VCaP (cell line): ENCODE data around the gene ZNF334.

Experiments used
- H3K27ac ChIP-seq: fragments of 450-650 bp; 2 replicates; pipeline ENCODE4 v1.5.1; 2017
- CTCF ChIP-seq: fragments of 450-650 bp; conservative IDR thresholded peaks from 2 replicates; pipeline ENCODE4 v1.5.1; 2017; ENCODE audit warnings: mild to moderate bottlenecking, moderate library complexity

The ZNF334 gene

GRCh38 chr20:46505506-46505905, 7.9 kb downstream of the ZNF334 start:
- TF ChIP-seq CTCF: no peak
- H3K27ac ChIP-seq: no peak overlapping the region

- TF ChIP-seq CTCF: no peak
- H3K27ac ChIP-seq: no peak overlapping the region
These were observed 11.4 kb downstream of the ZNF334 start for GRCh38 chr20:46501961-46502360.

GRCh38 chr20:46501337-46501942, 11.9 kb downstream of the ZNF334 start:
- no peak overlapping the region for H3K27ac ChIP-seq
- TF ChIP-seq CTCF: no peak

DNA sequence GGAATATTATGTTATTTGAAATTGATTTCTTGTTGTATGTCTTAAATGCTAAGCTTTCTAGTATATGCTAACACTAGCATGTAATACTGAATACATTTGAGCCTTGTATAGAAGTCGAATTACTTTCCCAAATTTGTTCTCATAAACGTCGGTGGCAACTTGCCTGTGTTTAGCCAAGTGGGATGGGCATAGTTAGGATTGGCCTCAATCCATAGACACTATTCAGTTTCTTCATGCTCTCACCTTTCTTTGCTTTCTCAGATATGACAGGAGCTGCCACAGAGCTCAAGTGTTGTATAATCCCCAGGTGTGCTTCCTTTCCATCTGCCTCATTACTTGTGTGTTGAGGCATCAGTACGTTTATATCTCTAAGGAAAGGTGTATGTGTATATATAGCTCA, 19.3 kb downstream of the ZNF334 start:
- no peak overlapping the region for H3K27ac ChIP-seq
- TF ChIP-seq CTCF: no peak

DNA sequence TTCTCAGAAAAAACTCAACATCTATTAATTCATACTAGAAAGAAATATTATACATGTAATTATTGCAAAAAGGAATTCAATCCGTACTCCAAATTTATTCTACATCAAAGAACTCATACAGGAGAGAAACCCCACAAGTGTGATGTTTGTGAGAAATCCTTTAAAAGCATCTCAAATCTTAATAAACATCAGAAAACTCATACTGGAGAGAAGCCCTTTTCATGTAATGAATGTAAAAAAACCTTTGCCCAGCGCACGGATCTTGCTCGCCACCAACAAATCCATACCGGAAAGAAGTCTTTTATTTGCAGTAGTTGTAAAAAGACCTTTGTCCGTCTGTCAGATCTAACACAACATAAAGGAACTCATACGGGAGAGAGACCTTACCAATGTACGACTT, 22.0 kb downstream of the ZNF334 start:
- no peak overlapping the region for H3K27ac ChIP-seq
- TF ChIP-seq CTCF: no peak

DNA sequence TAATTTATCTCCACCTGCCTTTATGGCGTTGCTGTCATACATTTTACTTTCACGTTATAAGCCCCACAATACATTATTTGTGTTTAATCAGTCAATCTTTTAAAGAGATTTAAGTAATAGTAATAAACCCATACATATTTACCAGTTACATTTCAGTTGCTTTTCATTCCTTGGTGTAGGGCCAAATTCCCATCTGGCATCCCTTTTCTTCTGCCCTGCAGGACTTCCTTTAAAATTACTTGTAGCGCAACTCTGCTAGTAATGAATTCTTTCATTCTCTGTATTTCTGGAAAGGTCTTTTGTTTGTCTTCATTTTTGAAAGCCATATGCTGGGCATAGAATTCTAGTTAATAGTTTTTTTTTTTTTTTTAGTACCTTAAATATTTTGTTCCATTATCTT, 24.9 kb downstream of the ZNF334 start:
- no peak overlapping the region for H3K27ac ChIP-seq
- TF ChIP-seq CTCF: no peak

DNA sequence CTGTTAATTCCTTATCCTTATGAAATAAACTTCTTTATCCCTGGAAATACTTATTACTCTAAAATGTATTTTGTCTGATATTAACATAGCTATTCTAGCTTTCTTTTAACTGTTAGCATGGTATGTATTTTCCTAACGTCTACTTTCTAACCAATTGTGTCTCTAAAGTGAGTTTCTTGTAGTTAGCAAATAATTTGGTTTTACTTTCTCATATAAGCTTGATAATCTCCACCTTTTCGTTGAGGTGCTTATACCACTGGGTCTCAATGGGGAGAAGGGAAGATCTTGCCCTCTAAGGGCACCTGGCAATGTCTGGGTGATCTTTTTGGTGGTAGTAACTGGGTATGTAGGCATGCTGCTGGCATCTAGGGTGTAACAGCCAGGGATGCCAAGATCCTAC, 25.7 kb downstream of the ZNF334 start:
- no peak overlapping the region for H3K27ac ChIP-seq

More for the DNA sequence above, 25.7 kb downstream of the ZNF334 start:
- no peak for TF ChIP-seq CTCF
